HG03442 (cell line): ENCODE results near the gene TMEM185B.
"Not testable (repeated sequence)": the region's sequence is repeated elsewhere in the genome, so short reads cannot be mapped to it uniquely, and the experiment has no call there.

ENCODE experiments used
- ATAC-seq: cut with Tn5 transposase; IDR thresholded peaks from one replicate; pipeline ENCODE4 v1.9.1; 2021; ENCODE audit warnings: mild to moderate bottlenecking, moderate library complexity; ENCODE audit not compliant: unreplicated experiment

The TMEM185B gene

GRCh38 chr2:120208381-120209353 is 14.5 kb downstream of the TMEM185B start:
- ATAC-seq = no peak

GRCh38 chr2:120206022-120206581 is 17.1 kb downstream of the TMEM185B start:
- ATAC-seq = no peak

GRCh38 chr2:120204945-120205670 is 18.1 kb downstream of the TMEM185B start:
- no peak for ATAC-seq

- no peak for ATAC-seq
These were observed 18.8 kb downstream of the TMEM185B start for GRCh38 chr2:120204417-120204816.

GRCh38 chr2:120204022-120204405 is 19.2 kb downstream of the TMEM185B start:
- no peak for ATAC-seq

GRCh38 chr2:120203251-120204021 is 19.8 kb downstream of the TMEM185B start:
- ATAC-seq = no peak

GRCh38 chr2:120199817-120200459 is 23.3 kb downstream of the TMEM185B start:
- not testable (repeated sequence) for ATAC-seq

GRCh38 chr2:120195553-120195952 is 27.6 kb downstream of the TMEM185B start:
- ATAC-seq = no peak

- no peak for ATAC-seq
These were observed 30.9 kb downstream of the TMEM185B start for GRCh38 chr2:120192280-120192679.

GRCh38 chr2:120189189-120189588 is 34.0 kb downstream of the TMEM185B start:
- ATAC-seq = no peak

- ATAC-seq = no peak
These were observed 41.1 kb downstream of the TMEM185B start for GRCh38 chr2:120182019-120182560.

- no peak for ATAC-seq
These were observed 43.1 kb downstream of the TMEM185B start for GRCh38 chr2:120180066-120180465.

GRCh38 chr2:120179396-120179795 is 43.8 kb downstream of the TMEM185B start:
- no peak for ATAC-seq

- ATAC-seq = no peak
These were observed 45.2 kb downstream of the TMEM185B start for GRCh38 chr2:120177973-120178372.

GRCh38 chr2:120177001-120177621 is 46.1 kb downstream of the TMEM185B start:
- ATAC-seq = peak; percentile 95

- no peak for ATAC-seq
These were observed 46.7 kb downstream of the TMEM185B start for GRCh38 chr2:120176526-120176925.

- ATAC-seq = no peak
These were observed 48.1 kb downstream of the TMEM185B start for GRCh38 chr2:120174963-120175581.
